Esophagus muscularis mucosa (tissue), 4 donors: ENCODE results near the gene ARMC12.

Experiments used
- EP300 ChIP-seq: sonication (generic); formaldehyde crosslinking; IDR thresholded peaks from one replicate; pipeline ENCODE4 v1.6.1; 2017; ENCODE audit warnings: antibody characterized with exemption
- POLR2A ChIP-seq: fragments of 450-650 bp; IDR thresholded peaks from one replicate; pipeline ENCODE4 v1.6.1; 2017; ENCODE audit warnings: antibody characterized with exemption, moderate library complexity, mild to moderate bottlenecking, low read depth
- POLR2AphosphoS5 ChIP-seq, 2 donors: sonication (generic); formaldehyde crosslinking; IDR thresholded peaks; one replicate each; pipeline ENCODE4 v1.6.1; 2017; ENCODE audit warnings: antibody characterized with exemption in 2 of 2
- TF ChIP-seq, protein P1 (sequence below), 3 experiments: fragments of 200-600 bp in 2 of 3; fragments of 450-650 bp in 1 of 3; sonication (generic) in 2 of 3; IDR thresholded peaks; one replicate each; pipeline ENCODE4 v1.5.1; 2017 to 2019; ENCODE audit warnings: antibody characterized with exemption in 3 of 3, mild to moderate bottlenecking in 2 of 3, moderate library complexity in 1 of 3

DNA sequence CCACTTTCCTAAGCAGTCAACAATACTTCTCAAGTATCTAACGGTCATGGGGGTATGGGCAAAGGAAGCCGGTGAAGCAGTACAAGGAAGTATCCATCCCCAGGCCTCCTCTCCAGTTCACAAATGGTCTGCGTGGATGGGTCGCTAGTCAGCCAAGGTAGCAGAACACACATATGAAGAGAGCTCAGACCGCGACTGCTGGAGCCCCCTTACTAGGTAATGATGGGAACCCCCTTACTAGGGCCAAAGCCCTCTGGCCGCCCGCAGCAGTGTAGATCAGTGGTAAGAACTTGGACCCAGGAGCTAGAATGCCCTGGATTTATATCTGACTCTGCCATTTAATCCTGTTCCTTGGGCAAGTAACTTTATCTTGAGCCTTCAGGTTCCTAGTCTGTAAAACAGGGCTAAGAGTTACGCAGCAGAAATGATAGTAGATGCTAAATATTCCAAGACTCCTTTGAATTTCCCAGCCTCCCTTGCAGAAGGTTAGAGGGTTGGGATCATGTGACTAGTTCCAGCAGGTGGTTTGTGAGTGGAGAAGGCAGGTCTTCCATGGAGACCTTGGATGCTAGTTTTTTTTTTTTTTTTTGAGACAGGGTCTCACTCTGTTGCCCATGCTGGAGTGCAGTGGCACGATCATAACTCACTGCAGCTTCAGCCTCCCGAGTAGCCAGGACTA lies 37.4 kb downstream of the ARMC12 start:
- TF ChIP-seq, protein P1, sequence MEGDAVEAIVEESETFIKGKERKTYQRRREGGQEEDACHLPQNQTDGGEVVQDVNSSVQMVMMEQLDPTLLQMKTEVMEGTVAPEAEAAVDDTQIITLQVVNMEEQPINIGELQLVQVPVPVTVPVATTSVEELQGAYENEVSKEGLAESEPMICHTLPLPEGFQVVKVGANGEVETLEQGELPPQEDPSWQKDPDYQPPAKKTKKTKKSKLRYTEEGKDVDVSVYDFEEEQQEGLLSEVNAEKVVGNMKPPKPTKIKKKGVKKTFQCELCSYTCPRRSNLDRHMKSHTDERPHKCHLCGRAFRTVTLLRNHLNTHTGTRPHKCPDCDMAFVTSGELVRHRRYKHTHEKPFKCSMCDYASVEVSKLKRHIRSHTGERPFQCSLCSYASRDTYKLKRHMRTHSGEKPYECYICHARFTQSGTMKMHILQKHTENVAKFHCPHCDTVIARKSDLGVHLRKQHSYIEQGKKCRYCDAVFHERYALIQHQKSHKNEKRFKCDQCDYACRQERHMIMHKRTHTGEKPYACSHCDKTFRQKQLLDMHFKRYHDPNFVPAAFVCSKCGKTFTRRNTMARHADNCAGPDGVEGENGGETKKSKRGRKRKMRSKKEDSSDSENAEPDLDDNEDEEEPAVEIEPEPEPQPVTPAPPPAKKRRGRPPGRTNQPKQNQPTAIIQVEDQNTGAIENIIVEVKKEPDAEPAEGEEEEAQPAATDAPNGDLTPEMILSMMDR (IDR thresholded peaks at IDR 0.05): no peak
- TF ChIP-seq POLR2AphosphoS5 (IDR thresholded peaks at IDR 0.05) (no peak), POLR2A (no peak), EP300 (no peak)
